ENCODE data around the gene RBM20. TPM values are rescaled to one million over a fixed set of nuclear protein-coding genes. Genes with fewer than 3 reads are reported as not detected.
"Not testable (repeated sequence)": the region's sequence is repeated elsewhere in the genome, so short reads cannot be mapped to it uniquely, and the experiment has no call there.

Gene RBM20
- total RNA-seq, 1 experiment from 2014 or later, result 0.11 TPM

DNA sequence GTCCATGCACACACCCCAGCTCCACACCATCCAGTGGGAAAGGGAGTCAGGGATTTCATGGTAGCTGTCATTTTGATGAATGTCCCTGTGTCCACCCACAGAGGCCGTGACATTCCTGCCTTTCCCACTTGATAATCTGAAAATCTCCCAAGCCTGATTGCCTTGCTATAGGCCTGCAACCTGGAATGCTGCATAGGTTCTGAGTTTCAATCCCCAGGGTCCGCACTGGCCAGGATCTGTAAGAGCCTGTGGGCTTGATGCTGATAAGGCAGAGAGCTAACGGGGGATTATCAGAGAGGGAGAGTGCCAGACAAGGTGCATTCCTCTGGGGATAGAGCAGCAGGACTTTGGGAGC is 57.5 kb downstream of the RBM20 start:
- no peaks in the 10 kb centered on the region for H4K20me1 ChIP-seq (ENCODE audit: insufficient read depth)
- H3K4me3 ChIP-seq, result no peak overlapping the region
- H3K36me3 ChIP-seq (ENCODE audit: low read depth), result no peaks in the 10 kb centered on the region
- H3K79me2 ChIP-seq (ENCODE audit: low read depth), result no peaks in the 10 kb centered on the region
- no peaks in the 10 kb centered on the region for H3F3A ChIP-seq (ENCODE audit: insufficient read depth, low read depth)
- ChIA-PET CTCF (no interaction called here), POLR2A (ENCODE audit: unreplicated experiment) (no interaction called here)
- H2AFZ ChIP-seq, result no peak overlapping the region
- no peaks in the 10 kb centered on the region for H3K9me3 ChIP-seq (ENCODE audit: insufficient read depth, low read depth)
- no TSS peak for BruUV-seq (replicated peaks)
- no peak overlapping the region for H3K27ac ChIP-seq
- intact Hi-C loops (cut with micrococcal nuclease; ENCODE audit: unreplicated experiment), result no loop called here
- H3K27me3 ChIP-seq (ENCODE audit: insufficient read depth, low read depth), result no peaks in the 10 kb centered on the region
- H3K4me1 ChIP-seq (replicated peaks; ENCODE audit: insufficient read depth), result no peaks in the 10 kb centered on the region
- no peaks in the 10 kb centered on the region for H3K9me2 ChIP-seq (ENCODE audit: insufficient read depth)
- TF ChIP-seq, protein P1, sequence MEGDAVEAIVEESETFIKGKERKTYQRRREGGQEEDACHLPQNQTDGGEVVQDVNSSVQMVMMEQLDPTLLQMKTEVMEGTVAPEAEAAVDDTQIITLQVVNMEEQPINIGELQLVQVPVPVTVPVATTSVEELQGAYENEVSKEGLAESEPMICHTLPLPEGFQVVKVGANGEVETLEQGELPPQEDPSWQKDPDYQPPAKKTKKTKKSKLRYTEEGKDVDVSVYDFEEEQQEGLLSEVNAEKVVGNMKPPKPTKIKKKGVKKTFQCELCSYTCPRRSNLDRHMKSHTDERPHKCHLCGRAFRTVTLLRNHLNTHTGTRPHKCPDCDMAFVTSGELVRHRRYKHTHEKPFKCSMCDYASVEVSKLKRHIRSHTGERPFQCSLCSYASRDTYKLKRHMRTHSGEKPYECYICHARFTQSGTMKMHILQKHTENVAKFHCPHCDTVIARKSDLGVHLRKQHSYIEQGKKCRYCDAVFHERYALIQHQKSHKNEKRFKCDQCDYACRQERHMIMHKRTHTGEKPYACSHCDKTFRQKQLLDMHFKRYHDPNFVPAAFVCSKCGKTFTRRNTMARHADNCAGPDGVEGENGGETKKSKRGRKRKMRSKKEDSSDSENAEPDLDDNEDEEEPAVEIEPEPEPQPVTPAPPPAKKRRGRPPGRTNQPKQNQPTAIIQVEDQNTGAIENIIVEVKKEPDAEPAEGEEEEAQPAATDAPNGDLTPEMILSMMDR (conservative IDR thresholded peaks at IDR 0.05), result no peak
- TF ChIP-seq EZH2 (IDR thresholded peaks at IDR 0.05; ENCODE audit: low read depth), result no peak
- no peak for DNase-seq
- no peak overlapping the region for H3K4me2 ChIP-seq

- Histone ChIP-seq H3F3A (ENCODE audit: insufficient read depth, low read depth) (no peaks in the 10 kb centered on the region), H3K9me2 (ENCODE audit: insufficient read depth) (no peaks in the 10 kb centered on the region), H3K4me1 (replicated peaks; ENCODE audit: insufficient read depth) (no peaks in the 10 kb centered on the region), H3K9me3 (ENCODE audit: insufficient read depth, low read depth) (no peaks in the 10 kb centered on the region), H4K20me1 (ENCODE audit: insufficient read depth) (no peaks in the 10 kb centered on the region), H3K4me3 (no peak overlapping the region), H3K4me2 (no peak overlapping the region), H3K27ac (no peak overlapping the region), H3K36me3 (ENCODE audit: low read depth) (no peaks in the 10 kb centered on the region), H2AFZ (no peak overlapping the region), H3K79me2 (ENCODE audit: low read depth) (no peaks in the 10 kb centered on the region), H3K27me3 (ENCODE audit: insufficient read depth, low read depth) (no peaks in the 10 kb centered on the region)
- ChIA-PET CTCF (no interaction called here), POLR2A (ENCODE audit: unreplicated experiment) (no interaction called here)
- intact Hi-C loops (cut with micrococcal nuclease; ENCODE audit: unreplicated experiment), result no loop called here
- TF ChIP-seq EZH2 (IDR thresholded peaks at IDR 0.05; ENCODE audit: low read depth), result no peak
- TF ChIP-seq, protein P1 (conservative IDR thresholded peaks at IDR 0.05), result no peak
- no peak for DNase-seq
- no TSS peak for BruUV-seq (replicated peaks)
These were observed 59.9 kb downstream of the RBM20 start for GRCh38 chr10:110704070-110704469.

GRCh38 chr10:110704906-110705476 is 60.9 kb downstream of the RBM20 start:
- BruUV-seq (replicated peaks), result no TSS peak

GRCh38 chr10:110705596-110705995 is 61.5 kb downstream of the RBM20 start:
- H3K79me2 ChIP-seq (ENCODE audit: low read depth); H3F3A ChIP-seq (ENCODE audit: insufficient read depth, low read depth); H3K4me1 ChIP-seq (replicated peaks; ENCODE audit: insufficient read depth); H3K27ac ChIP-seq; H3K36me3 ChIP-seq (ENCODE audit: low read depth); H3K4me3 ChIP-seq; H4K20me1 ChIP-seq (ENCODE audit: insufficient read depth); H3K27me3 ChIP-seq (ENCODE audit: insufficient read depth, low read depth); BruUV-seq (replicated peaks); POLR2A ChIA-PET (ENCODE audit: unreplicated experiment); intact Hi-C loops (cut with micrococcal nuclease; ENCODE audit: unreplicated experiment); H3K9me2 ChIP-seq (ENCODE audit: insufficient read depth); H2AFZ ChIP-seq; CTCF ChIA-PET; DNase-seq; H3K4me2 ChIP-seq; H3K9me3 ChIP-seq (ENCODE audit: insufficient read depth, low read depth): not testable (repeated sequence)

More at GRCh38 chr10:110704906-110705476, 60.9 kb downstream of the RBM20 start:
- CTCF ChIA-PET, result no interaction called here
- TF ChIP-seq, protein P1 (conservative IDR thresholded peaks at IDR 0.05), result no peak
- H3K9me3 ChIP-seq (ENCODE audit: insufficient read depth, low read depth), result no peaks in the 10 kb centered on the region
- H3K36me3 ChIP-seq (ENCODE audit: low read depth), result no peaks in the 10 kb centered on the region
- H3K4me2 ChIP-seq, result no peak overlapping the region
- DNase-seq, result no peak
- no peaks in the 10 kb centered on the region for H4K20me1 ChIP-seq (ENCODE audit: insufficient read depth)
- POLR2A ChIA-PET (ENCODE audit: unreplicated experiment), result no interaction called here
- no peaks in the 10 kb centered on the region for H3K27me3 ChIP-seq (ENCODE audit: insufficient read depth, low read depth)
- H3K4me3 ChIP-seq, result no peak overlapping the region
- H2AFZ ChIP-seq, result no peak overlapping the region
- no peaks in the 10 kb centered on the region for H3F3A ChIP-seq (ENCODE audit: insufficient read depth, low read depth)
- no peak overlapping the region for H3K27ac ChIP-seq
- H3K9me2 ChIP-seq (ENCODE audit: insufficient read depth), result no peaks in the 10 kb centered on the region
- intact Hi-C loops (cut with micrococcal nuclease; ENCODE audit: unreplicated experiment), result no loop called here
- no peaks in the 10 kb centered on the region for H3K79me2 ChIP-seq (ENCODE audit: low read depth)
- H3K4me1 ChIP-seq (replicated peaks; ENCODE audit: insufficient read depth), result no peaks in the 10 kb centered on the region

Measured in PC-9 (cell line).